Fibroblast of villous mesenchyme (primary cell): ENCODE results near the gene P4HA3. TPM values are rescaled to one million over a fixed set of nuclear protein-coding genes. Genes with fewer than 3 reads are reported as not detected.

Experiments
- small RNA-seq: library from RNA; depleted of rRNA; stranded (forward); fragments of <200 nt; gene quantifications from one replicate; pipeline ENCODE3, GENCODE V24; 2012
- total RNA-seq: library from RNA; depleted of rRNA; stranded (reverse); fragments of >200 nt; gene quantifications from 2 replicates; pipeline ENCODE4 v1.2.3, GENCODE V29; 2012

Gene P4HA3
- total RNA-seq, 1 donor, result 2.6 TPM

Small RNA genes lying within 50 kb of the gene (small RNA-seq; reads per million reads assigned to genes)
- not detected for gene RF00409

Other genes starting within 250 kb of the P4HA3 start
- 19.6 and 54.4 TPM in 2 replicates for gene C2CD3, start 140.6 kb downstream of the P4HA3 start, total RNA-seq
- 48.0 and 165 TPM in 2 replicates for gene PPME1, start 140.4 kb downstream of the P4HA3 start, total RNA-seq
- gene PGM2L1, start 86.8 kb upstream of the P4HA3 start, total RNA-seq, result 2.6 and 6.1 TPM in 2 replicates
- under 0.01 and 0.64 TPM in 2 replicates for gene KCNE3, start 155.9 kb upstream of the P4HA3 start, total RNA-seq
- 1.7 and 2.9 TPM in 2 replicates for gene LIPT2, start 182.1 kb upstream of the P4HA3 start, total RNA-seq